ENCODE data around the gene OBI1.
A peak's percentile ranks its signal among the peaks of the same experiment; 100 is the strongest.

The OBI1 gene

DNA sequence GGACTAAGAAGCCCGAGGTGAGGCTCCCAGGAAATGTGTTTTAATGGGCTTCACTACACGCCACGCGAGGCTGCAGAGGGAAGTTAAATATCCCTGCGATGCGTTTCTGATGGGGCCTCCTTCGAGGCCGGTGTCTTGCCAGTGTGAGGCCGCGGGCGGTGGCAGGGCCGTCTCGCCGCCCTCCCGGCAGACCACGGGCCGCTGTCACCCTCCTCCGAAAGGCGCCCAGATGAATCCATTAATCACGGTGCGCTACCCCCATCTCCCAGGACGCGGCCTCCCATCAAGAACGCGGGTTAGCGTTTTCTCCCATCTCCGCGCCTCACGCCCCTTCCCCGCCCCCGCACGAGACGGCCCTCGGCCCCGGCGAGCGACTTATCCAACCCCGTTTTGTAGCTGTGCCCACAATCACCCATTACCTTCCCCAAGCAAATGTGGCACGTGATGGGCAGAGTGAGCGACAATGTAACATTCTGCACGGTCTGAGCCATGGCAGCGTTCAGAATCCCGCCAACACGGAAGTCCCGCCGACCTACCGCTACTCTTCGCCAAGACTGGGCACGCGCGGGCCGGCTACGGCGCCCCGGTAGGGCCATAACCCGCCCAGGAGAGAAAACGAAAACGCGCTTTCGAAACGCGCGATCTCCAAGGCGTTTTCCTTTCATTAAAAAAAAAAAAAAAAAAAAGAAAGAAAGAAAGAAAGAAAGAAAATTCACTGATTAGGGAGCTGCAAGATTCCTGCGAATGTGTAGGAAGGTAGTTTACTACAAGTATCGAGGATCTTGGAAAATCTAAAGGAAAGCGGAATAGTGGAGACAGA lies at the start of gene OBI1:
TSS of gene OBI1 (minus strand) at position 526 of the 820 bp plus-strand sequence. CDS start at position 491, 35 bp downstream.
- peak within 1 kb of the TSS; percentile 88 for H3K9ac ChIP-seq (ENCODE audit: low read length)
- peaks cover 12% of the 10 kb centered on the region; the same call in 1 of the 2 replicates for H4K20me1 ChIP-seq (ENCODE audit: insufficient read depth, low read length)
- H3K4me1 ChIP-seq (ENCODE audit: low read length): peaks cover 13% of the 10 kb centered on the region
- peak; percentile 92 for DNase-seq
- H3K4me2 ChIP-seq (ENCODE audit: low read depth, low read length): peak within 1 kb of the TSS; percentile 79
- H3K9me3 ChIP-seq (replicated peaks; ENCODE audit: insufficient read depth, low read length): no peaks in the 10 kb centered on the region
- H3K27me3 ChIP-seq (replicated peaks; ENCODE audit: insufficient read depth, low read length): no peaks in the 10 kb centered on the region
- peaks cover 49% of the 10 kb centered on the region for H3K79me2 ChIP-seq (ENCODE audit: low read length)
- H3K4me3 ChIP-seq (ENCODE audit: low read length): peak within 1 kb of the TSS; percentile 99
- TF ChIP-seq EZH2phosphoT487 (IDR thresholded peaks at IDR 0.05; ENCODE audit: low read length): no peak
- TF ChIP-seq EZH2 (optimal IDR thresholded peaks at IDR 0.05; ENCODE audit: low read depth, low read length): no peak
- TF ChIP-seq, protein P1, sequence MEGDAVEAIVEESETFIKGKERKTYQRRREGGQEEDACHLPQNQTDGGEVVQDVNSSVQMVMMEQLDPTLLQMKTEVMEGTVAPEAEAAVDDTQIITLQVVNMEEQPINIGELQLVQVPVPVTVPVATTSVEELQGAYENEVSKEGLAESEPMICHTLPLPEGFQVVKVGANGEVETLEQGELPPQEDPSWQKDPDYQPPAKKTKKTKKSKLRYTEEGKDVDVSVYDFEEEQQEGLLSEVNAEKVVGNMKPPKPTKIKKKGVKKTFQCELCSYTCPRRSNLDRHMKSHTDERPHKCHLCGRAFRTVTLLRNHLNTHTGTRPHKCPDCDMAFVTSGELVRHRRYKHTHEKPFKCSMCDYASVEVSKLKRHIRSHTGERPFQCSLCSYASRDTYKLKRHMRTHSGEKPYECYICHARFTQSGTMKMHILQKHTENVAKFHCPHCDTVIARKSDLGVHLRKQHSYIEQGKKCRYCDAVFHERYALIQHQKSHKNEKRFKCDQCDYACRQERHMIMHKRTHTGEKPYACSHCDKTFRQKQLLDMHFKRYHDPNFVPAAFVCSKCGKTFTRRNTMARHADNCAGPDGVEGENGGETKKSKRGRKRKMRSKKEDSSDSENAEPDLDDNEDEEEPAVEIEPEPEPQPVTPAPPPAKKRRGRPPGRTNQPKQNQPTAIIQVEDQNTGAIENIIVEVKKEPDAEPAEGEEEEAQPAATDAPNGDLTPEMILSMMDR (IDR thresholded peaks at IDR 0.05; ENCODE audit: low read length): no peak
- peaks cover 3% of the 10 kb centered on the region; the same call in 1 of the 2 replicates for H3F3A ChIP-seq (ENCODE audit: insufficient read depth, low read length)
- H2AFZ ChIP-seq (ENCODE audit: low read length): peak within 1 kb of the TSS; percentile 94
- no peaks in the 10 kb centered on the region for H3K36me3 ChIP-seq (replicated peaks; ENCODE audit: insufficient read depth, low read length)
- no peaks in the 10 kb centered on the region for H3K9me2 ChIP-seq (replicated peaks; ENCODE audit: insufficient read depth, low read length)
- peak within 1 kb of the TSS; percentile 63; the same call in 1 of the 2 replicates for H3K27ac ChIP-seq (ENCODE audit: low read length)

- no peak for TF ChIP-seq EZH2 (optimal IDR thresholded peaks at IDR 0.05; ENCODE audit: low read depth, low read length)
- TF ChIP-seq EZH2phosphoT487 (IDR thresholded peaks at IDR 0.05; ENCODE audit: low read length): no peak
- TF ChIP-seq, protein P1 (IDR thresholded peaks at IDR 0.05; ENCODE audit: low read length): no peak
- Histone ChIP-seq H3K4me2 (ENCODE audit: low read depth, low read length) (no peak overlapping the region), H4K20me1 (ENCODE audit: insufficient read depth, low read length) (no peaks in the 10 kb centered on the region), H3K79me2 (ENCODE audit: low read length) (no peaks in the 10 kb centered on the region), H3K4me1 (ENCODE audit: low read length) (no peaks in the 10 kb centered on the region), H3F3A (ENCODE audit: insufficient read depth, low read length) (no peaks in the 10 kb centered on the region), H3K9ac (ENCODE audit: low read length) (no peak overlapping the region), H3K9me2 (replicated peaks; ENCODE audit: insufficient read depth, low read length) (no peaks in the 10 kb centered on the region), H3K9me3 (replicated peaks; ENCODE audit: insufficient read depth, low read length) (no peaks in the 10 kb centered on the region), H3K27me3 (replicated peaks; ENCODE audit: insufficient read depth, low read length) (no peaks in the 10 kb centered on the region), H3K4me3 (ENCODE audit: low read length) (no peak overlapping the region), H2AFZ (ENCODE audit: low read length) (no peak overlapping the region), H3K36me3 (replicated peaks; ENCODE audit: insufficient read depth, low read length) (no peaks in the 10 kb centered on the region), H3K27ac (ENCODE audit: low read length) (no peak overlapping the region)
- no peak for DNase-seq
Observed at GRCh38 chr13:78701383-78701782, 42.4 kb upstream of the OBI1 start.

DNA sequence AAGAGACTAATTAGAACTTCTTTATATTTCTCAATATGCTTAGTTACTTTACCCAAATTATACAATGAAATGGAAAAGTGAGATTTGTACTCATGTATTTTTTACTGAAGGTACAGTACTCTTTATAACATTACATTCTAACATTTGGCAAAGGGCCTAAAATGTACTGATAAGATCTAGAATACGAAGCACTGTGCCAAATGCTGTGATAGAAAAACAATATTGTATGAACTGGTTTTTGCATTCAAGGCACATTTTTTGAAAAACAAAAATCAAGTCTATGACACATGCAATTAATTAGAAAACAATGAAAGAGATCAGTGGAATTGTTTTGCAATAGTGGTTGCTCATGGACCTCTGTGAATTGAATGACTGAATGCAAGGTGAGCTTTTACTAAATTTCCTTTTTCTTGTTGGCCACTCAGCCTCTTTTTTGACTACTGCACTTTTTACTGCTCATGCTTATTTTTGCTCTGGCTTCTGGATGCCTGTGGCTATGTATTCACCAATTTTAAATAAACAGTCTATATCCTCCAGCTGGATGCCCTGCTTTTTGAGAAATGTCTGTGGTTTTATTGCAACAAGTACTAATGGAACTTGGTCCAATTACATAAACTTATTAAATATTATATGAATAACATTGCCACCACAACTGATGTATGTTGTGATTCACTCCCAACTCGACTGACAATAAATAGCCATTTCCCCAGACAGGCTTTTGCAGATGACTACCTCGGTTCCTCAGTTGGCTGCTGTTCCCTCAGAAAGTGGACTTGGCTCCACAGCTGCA lies 41.4 kb upstream of the OBI1 start:
- H3K4me2 ChIP-seq (ENCODE audit: low read depth, low read length): no peak overlapping the region
- no peak overlapping the region for H3K27ac ChIP-seq (ENCODE audit: low read length)
- no peaks in the 10 kb centered on the region for H3F3A ChIP-seq (ENCODE audit: insufficient read depth, low read length)
- no peaks in the 10 kb centered on the region for H3K27me3 ChIP-seq (replicated peaks; ENCODE audit: insufficient read depth, low read length)
- H2AFZ ChIP-seq (ENCODE audit: low read length): no peak overlapping the region
- no peaks in the 10 kb centered on the region for H3K4me1 ChIP-seq (ENCODE audit: low read length)
- TF ChIP-seq EZH2phosphoT487 (IDR thresholded peaks at IDR 0.05; ENCODE audit: low read length) (no peak), EZH2 (optimal IDR thresholded peaks at IDR 0.05; ENCODE audit: low read depth, low read length) (no peak)
- H3K36me3 ChIP-seq (replicated peaks; ENCODE audit: insufficient read depth, low read length): no peaks in the 10 kb centered on the region
- H3K79me2 ChIP-seq (ENCODE audit: low read length): no peaks in the 10 kb centered on the region
- H4K20me1 ChIP-seq (ENCODE audit: insufficient read depth, low read length): no peaks in the 10 kb centered on the region
- no peaks in the 10 kb centered on the region for H3K9me3 ChIP-seq (replicated peaks; ENCODE audit: insufficient read depth, low read length)
- H3K9me2 ChIP-seq (replicated peaks; ENCODE audit: insufficient read depth, low read length): no peaks in the 10 kb centered on the region
- H3K4me3 ChIP-seq (ENCODE audit: low read length): no peak overlapping the region
- no peak overlapping the region for H3K9ac ChIP-seq (ENCODE audit: low read length)
- DNase-seq: no peak

Measured in MM.1S (cell line).